NCI-H2196 (cell line): ENCODE results near the gene ZNF133.
"Not testable (repeated sequence)": the region's sequence is repeated elsewhere in the genome, so short reads cannot be mapped to it uniquely, and the experiment has no call there.

Experiments used
- DNase-seq: peaks from one replicate; lab custom pipeline; 2025; ENCODE audit not compliant: unreplicated experiment; lab: John Stamatoyannopoulos, UW

ZNF133 gene

GRCh38 chr20:18284805-18285533 is 3.4 kb upstream of the ZNF133 start:
- no peak for DNase-seq

- DNase-seq: no peak
These were observed 797 bp upstream of the ZNF133 start for GRCh38 chr20:18287546-18287914.

DNA sequence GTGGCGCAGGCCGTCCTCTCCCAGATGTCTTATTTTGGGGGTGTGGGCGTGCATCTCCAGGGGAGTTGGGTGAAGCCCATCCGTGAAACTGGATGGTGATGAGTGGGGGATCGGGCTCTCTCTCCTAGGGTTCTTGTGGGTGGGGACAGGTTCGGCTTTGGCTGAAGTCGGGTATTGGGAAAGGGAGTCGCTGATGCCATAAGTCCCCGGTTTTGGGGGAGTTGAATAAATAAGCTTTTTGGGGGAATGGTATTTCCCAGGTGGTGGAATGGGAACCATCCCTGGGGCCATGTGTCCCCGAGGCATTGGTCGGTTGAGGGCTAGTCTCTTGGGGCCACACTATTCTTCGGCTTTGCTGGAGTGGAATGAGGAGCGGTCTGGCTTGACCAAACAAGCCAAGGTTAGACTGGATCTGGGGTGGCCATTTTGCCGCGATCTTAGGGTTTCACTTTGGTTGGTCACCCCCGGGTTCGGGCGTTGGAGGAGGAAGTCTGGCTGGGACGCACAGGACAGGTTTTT is 481 bp downstream of the ZNF133 start:
- no peak for DNase-seq

- no peak for DNase-seq
These were observed 979 bp downstream of the ZNF133 start for GRCh38 chr20:18289306-18289705.

- no peak for DNase-seq
These were observed 11.0 kb downstream of the ZNF133 start for GRCh38 chr20:18299364-18299763.

DNA sequence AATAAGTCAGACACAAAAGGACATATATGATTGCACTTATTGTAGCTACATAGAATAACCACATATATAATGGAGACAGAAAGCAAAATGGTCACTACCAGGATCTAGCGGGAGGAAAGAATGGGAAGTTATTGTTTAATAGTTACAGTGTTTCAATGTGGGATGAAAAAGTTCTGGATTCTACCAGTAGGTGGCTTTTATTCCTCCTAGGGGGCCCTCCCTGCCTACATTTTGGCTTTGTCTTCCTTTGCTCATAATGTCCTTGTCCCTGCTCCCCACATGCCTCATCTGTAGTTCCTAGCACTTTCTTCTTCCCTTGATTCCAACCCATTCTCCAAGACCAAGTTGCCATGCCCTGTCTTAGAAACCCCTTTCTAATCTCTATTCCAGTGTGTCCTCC is 16.3 kb downstream of the ZNF133 start:
- DNase-seq: no peak

DNA sequence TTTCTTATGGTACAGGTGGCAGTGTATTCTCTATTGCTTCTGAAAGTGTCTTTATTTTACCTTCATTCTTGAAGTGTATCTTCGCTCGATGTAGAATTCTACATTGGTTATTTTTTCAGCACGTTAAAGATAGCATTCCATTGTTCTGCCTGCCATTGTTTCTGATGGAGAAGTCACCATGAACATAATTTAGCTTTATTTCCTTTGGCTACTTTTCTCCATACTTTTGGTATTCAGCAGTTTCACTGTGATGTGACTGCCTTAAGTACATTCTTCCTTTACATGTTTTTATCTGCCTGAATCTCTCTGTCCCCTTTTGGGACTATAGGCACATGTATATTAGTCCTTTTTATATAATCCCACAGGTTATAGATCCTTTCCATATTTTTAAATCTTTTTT is 19.0 kb downstream of the ZNF133 start:
- no peak for DNase-seq

- DNase-seq: no peak
These were observed 21.7 kb downstream of the ZNF133 start for GRCh38 chr20:18310051-18310450.

DNA sequence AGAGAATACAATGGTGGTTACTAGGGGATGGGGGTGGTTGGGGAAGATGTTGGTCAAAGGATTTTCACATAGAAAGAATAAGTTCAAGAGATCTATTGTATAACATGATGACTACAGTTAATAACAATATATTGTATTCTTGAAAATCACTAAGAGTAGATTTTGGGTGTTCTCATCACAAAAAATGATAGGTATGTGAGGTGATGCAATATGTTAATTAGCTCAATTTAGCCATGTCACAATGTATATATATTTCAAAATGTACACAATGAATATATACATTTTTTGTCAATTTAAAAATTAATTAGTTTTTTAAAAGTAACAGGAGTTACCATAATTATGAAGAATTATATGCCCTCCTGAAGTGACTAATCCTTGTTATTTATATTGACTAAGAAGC is 22.3 kb downstream of the ZNF133 start:
- no peak for DNase-seq

DNA sequence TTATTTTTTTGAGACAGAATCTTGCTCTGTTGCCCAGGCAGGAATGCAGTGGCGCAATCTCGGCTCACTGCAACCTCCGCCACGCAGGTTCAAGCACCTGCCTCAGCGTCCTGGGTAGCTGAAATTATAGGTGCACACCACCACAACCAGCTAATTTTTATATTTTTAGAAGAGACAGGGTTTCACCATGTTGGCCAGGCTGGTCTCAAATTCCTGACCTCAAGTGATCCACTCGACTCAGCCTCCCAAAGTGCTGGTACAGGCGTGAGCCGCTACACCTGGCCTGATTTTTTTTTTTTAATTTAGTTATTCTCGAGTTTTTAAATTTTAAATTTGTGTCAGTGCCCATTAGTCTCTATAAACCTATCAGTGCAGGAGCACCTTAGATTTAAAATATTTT is 24.4 kb downstream of the ZNF133 start:
- no peak for DNase-seq

DNA sequence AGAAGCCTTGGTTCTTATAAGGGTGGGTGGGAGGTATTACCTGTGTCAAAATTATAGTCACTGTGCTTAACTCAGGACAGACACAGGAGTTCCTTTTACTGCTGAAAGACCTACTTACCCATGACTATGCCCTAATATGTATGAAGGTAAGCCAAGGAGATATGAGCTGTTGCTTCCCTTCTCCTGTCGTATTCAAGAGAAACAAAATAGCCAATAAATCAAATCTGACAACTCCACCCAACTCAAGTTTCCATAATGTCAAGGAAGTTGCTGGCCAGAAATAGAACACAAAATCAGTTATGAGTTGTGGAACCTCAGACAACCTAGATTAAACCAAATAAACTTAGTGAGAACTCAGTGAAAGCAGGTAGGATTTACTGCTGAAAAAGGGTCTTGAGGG is 25.1 kb downstream of the ZNF133 start:
- no peak for DNase-seq

DNA sequence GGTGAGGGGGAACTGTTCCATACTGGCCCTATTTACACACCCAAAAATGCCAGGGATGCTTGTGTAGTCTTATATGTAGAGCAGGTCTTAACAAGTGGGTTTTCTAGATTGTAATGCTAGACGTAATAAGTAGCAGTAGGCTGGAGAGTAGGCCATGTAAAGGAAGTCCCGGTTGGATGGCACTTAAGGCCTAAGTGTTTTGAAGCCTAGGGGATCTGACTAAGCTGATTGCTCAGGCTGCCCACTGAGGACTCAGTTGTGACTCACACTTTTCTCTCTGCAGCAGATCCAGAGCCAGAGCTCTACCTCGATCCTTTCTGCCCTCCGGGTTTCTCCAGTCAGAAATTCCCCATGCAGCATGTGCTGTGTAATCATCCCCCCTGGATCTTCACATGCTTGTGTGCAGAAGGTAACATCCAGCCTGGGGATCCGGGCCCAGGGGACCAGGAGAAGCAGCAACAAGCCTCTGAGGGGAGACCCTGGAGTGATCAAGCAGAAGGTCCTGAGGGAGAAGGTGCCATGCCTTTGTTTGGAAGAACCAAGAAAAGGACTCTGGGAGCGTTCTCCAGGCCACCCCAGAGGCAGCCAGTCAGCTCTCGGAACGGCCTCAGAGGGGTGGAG is 26.6 kb downstream of the ZNF133 start:
- no peak for DNase-seq

DNA sequence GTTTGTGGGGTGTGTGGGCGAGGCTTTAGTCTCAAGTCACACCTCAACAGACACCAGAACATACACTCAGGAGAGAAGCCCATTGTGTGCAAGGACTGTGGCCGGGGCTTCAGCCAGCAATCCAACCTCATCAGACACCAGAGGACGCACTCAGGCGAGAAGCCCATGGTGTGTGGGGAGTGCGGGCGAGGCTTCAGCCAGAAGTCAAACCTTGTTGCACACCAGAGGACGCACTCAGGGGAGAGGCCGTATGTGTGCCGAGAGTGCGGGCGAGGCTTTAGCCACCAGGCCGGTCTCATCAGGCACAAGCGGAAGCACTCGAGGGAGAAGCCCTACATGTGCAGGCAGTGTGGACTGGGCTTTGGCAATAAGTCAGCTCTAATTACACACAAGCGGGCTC is 27.8 kb downstream of the ZNF133 start:
- no peak for DNase-seq

DNA sequence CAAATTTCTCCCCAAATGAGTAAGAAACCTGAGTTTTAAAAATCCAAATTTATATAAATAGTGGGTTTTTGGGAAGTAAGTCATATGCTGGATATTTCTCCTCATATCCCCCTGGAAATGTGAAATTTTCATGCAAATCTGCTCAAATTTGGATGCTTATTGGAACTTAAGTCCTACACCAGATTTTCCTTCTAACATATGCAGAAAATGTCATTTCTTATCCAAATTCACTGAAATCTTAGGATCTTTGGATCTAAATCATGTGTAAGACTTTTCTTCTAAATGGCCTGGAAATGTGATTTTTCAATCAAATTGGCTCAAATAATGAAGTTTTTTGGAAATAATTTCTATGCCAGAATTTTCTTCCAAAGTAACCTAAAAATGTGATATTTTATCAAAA is 33.0 kb downstream of the ZNF133 start:
- no peak for DNase-seq

GRCh38 chr20:18321976-18322950 is 33.9 kb downstream of the ZNF133 start:
- no peak for DNase-seq

GRCh38 chr20:18323705-18324104 is 35.4 kb downstream of the ZNF133 start:
- DNase-seq: no peak

- DNase-seq: no peak
These were observed 36.3 kb downstream of the ZNF133 start for GRCh38 chr20:18324596-18325089.

DNA sequence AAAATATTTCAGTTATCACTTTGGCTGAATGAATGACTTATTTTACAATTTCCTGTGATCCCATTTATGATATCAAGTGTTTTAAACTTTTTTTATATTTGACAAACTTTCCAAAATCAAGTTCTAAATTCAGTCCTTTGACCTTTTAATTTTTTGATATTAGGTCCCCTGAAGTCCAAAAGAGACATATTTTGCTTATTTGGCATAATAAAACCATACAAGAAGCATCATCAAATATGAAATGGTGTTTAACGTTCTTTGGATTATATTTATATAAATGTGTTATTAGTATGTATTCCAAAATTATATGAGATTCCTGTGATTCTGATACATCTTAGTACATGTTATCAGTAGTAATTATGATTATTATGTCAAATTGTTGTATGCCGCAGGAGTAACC is 38.7 kb downstream of the ZNF133 start:
- no peak for DNase-seq

DNA sequence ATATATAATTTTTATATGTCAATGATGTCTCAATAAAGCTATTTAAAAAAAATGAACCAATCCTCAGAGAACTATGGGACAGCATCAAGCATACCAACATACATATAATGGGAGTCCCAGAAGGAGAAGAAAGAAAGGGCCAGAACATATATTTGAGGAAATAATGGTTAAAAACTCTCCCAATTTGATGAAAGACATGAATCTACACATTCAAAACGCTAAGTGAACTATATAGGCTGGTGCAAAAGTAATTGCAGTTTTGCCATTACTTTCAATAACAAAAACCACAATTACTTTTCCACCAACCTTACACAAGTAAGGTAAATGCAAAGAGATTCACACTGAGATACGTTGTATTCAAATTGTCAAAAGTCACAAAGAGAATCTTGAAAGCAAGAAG is 43.4 kb downstream of the ZNF133 start:
- no peak for DNase-seq

GRCh38 chr20:18349749-18350148 is 61.4 kb downstream of the ZNF133 start:
- not testable (repeated sequence) for DNase-seq

GRCh38 chr20:18359854-18360253 is 71.5 kb downstream of the ZNF133 start:
- no peak for DNase-seq
